GM12891 (cell line): Measurements from ENCODE around the gene CASS4.

Source experiments
- PAX5 ChIP-seq: IDR thresholded peaks from 2 replicates; pipeline ENCODE4 v1.6.1; 2011; ENCODE audit warnings: low read length, moderate library complexity, mild to moderate bottlenecking; ENCODE audit not compliant: insufficient read depth, severe bottlenecking
- POLR2A ChIP-seq: IDR thresholded peaks from 2 replicates; pipeline ENCODE4 v1.6.1; 2011; ENCODE audit warnings: low read depth, low read length, control low read depth
- POLR2AphosphoS5 ChIP-seq: IDR thresholded peaks from 2 replicates; pipeline ENCODE4 v1.6.1; 2011; ENCODE audit warnings: low read depth, low read length, control low read depth
- SPI1 ChIP-seq: IDR thresholded peaks from 2 replicates; pipeline ENCODE4 v1.6.1; 2011; ENCODE audit warnings: low read depth, low read length, control low read depth
- TAF1 ChIP-seq: IDR thresholded peaks from 2 replicates; pipeline ENCODE4 v1.6.1; 2011; ENCODE audit warnings: low read depth, low read length, control low read depth

GRCh38 chr20:56422076-56422823 is 10.2 kb downstream of the CASS4 start:
- TF ChIP-seq PAX5, result no peak
- no peak for TF ChIP-seq POLR2A
- no peak for TF ChIP-seq POLR2AphosphoS5
- no peak for TF ChIP-seq TAF1
- TF ChIP-seq SPI1, result no peak
